Measurements from ENCODE around the gene TUBB3.
"Not testable (repeated sequence)": the region's sequence is repeated elsewhere in the genome, so short reads cannot be mapped to it uniquely, and the experiment has no call there.

Gene TUBB3

GRCh38 chr16:89931305-89931896, 8.3 kb downstream of the TUBB3 start:
- intact Hi-C loops (cut with DNase I) = no loop called here
- DNase-seq = no peak

- intact Hi-C loops (cut with DNase I) = no loop called here
Observed at GRCh38 chr16:89931964-89932363, 8.8 kb downstream of the TUBB3 start.

GRCh38 chr16:89934019-89934418, 10.9 kb downstream of the TUBB3 start:
- DNase-seq; intact Hi-C loops (cut with DNase I): not testable (repeated sequence)

More at GRCh38 chr16:89931964-89932363, 8.8 kb downstream of the TUBB3 start:
- DNase-seq = no peak

- intact Hi-C loops (cut with DNase I) = no loop called here
- DNase-seq = no peak
Observed at GRCh38 chr16:89934611-89935553, 11.7 kb downstream of the TUBB3 start.

GRCh38 chr16:89935620-89936019, 12.5 kb downstream of the TUBB3 start:
- DNase-seq; intact Hi-C loops (cut with DNase I): not testable (repeated sequence)

- intact Hi-C loops (cut with DNase I) = no loop called here
- no peak for DNase-seq
Observed at GRCh38 chr16:89936034-89936433, 12.9 kb downstream of the TUBB3 start.

GRCh38 chr16:89936508-89936907, 13.4 kb downstream of the TUBB3 start:
- intact Hi-C loops (cut with DNase I) = no loop called here
- DNase-seq = no peak

GRCh38 chr16:89936981-89937380, 13.8 kb downstream of the TUBB3 start:
- DNase-seq = no peak
- intact Hi-C loops (cut with DNase I) = no loop called here

- DNase-seq = no peak
- intact Hi-C loops (cut with DNase I) = no loop called here
Observed at GRCh38 chr16:89938175-89938885, 15.2 kb downstream of the TUBB3 start.

GRCh38 chr16:89944773-89945172, 21.6 kb downstream of the TUBB3 start:
- no peak for DNase-seq
- intact Hi-C loops (cut with DNase I) = no loop called here

GRCh38 chr16:89945654-89946053, 22.5 kb downstream of the TUBB3 start:
- no peak for DNase-seq
- intact Hi-C loops (cut with DNase I) = no loop called here

GRCh38 chr16:89946515-89946914, 23.4 kb downstream of the TUBB3 start:
- intact Hi-C loops (cut with DNase I) = no loop called here
- no peak for DNase-seq

GRCh38 chr16:89949121-89949742, 26.1 kb downstream of the TUBB3 start:
- peak in 3 of 42 donors; percentile 10 to 46 (median 38) for DNase-seq
- intact Hi-C loops (cut with DNase I) = no loop called here

- intact Hi-C loops (cut with DNase I) = no loop called here
- DNase-seq = peak in 13 of 42 donors; percentile 12 to 47 (median 28)
Observed at GRCh38 chr16:89949756-89950155, 26.6 kb downstream of the TUBB3 start.

- intact Hi-C loops (cut with DNase I) = no loop called here
- no peak for DNase-seq
Observed at GRCh38 chr16:89951509-89951908, 28.4 kb downstream of the TUBB3 start.

GRCh38 chr16:89952049-89952448, 28.9 kb downstream of the TUBB3 start:
- intact Hi-C loops (cut with DNase I) = no loop called here

GRCh38 chr16:89952551-89952950, 29.4 kb downstream of the TUBB3 start:
- no peak for DNase-seq
- intact Hi-C loops (cut with DNase I) = no loop called here

More at GRCh38 chr16:89952049-89952448, 28.9 kb downstream of the TUBB3 start:
- DNase-seq = no peak

- intact Hi-C loops (cut with DNase I) = no loop called here
Observed at GRCh38 chr16:89953671-89954406, 30.7 kb downstream of the TUBB3 start.

GRCh38 chr16:89954462-89954861, 31.3 kb downstream of the TUBB3 start:
- intact Hi-C loops (cut with DNase I) = no loop called here
- no peak for DNase-seq

More at GRCh38 chr16:89953671-89954406, 30.7 kb downstream of the TUBB3 start:
- no peak for DNase-seq
